DOHH2 (cell line): ENCODE data around the gene FANCI.

Experiments
- CTCF ChIP-seq: fragments of 200-600 bp; sonication (generic); IDR thresholded peaks from one replicate; pipeline ENCODE4 v1.5.1; 2014; ENCODE audit warnings: antibody characterized with exemption, mild to moderate bottlenecking, low read depth, low read length; ENCODE audit not compliant: poor library complexity, severe bottlenecking
- EZH2phosphoT487 ChIP-seq: fragments of 200-600 bp; sonication (generic); IDR thresholded peaks from 2 replicates; pipeline ENCODE4 v1.6.1; 2017; ENCODE audit warnings: borderline replicate concordance, mild to moderate bottlenecking, antibody characterized with exemption, low read length, moderate library complexity, mixed read lengths

DNA sequence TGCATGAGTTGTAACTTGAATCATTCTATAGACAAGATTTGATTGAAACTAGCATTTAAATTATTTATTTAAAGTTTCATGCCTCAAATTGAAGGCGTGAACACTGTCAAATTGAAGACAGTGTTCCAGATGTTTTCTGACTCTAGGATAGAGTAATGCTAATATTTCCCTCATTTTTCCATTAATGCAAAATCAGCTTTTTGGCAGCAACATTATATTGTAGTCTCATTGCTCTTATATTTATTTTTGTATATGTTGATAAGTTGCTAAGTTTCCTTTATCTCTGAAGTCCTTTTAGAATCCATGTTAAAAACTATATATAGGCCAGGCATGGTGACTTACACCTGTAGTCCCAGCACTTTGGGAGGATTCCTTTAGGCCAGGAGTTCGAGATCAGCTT is 4.8 kb downstream of the FANCI start:
- TF ChIP-seq CTCF (no peak), EZH2phosphoT487 (no peak)
